Lower leg skin (tissue), 4 donors: Measurements from ENCODE around the gene OGG1. TPM values are rescaled to one million over a fixed set of nuclear protein-coding genes. Genes with fewer than 3 reads are reported as not detected.

Source experiments
- DNase-seq, 2 donors: peaks; one replicate each; pipeline ENCODE4 v3.0.0-alpha.2; 2019; ENCODE audit warnings: low spot score in 2 of 2
- H3K4me3 ChIP-seq: fragments of 200-600 bp; sonication (generic); 2 replicates; pipeline ENCODE4 v1.5.1; 2017; ENCODE audit warnings: mild to moderate bottlenecking, low read depth; ENCODE audit not compliant: poor library complexity, severe bottlenecking
- POLR2A ChIP-seq, 2 donors: fragments of 450-650 bp; IDR thresholded peaks; one replicate each; pipeline ENCODE4 v1.6.1; 2016 to 2017; ENCODE audit warnings: antibody characterized with exemption in 2 of 2, mild to moderate bottlenecking in 1 of 2, moderate library complexity in 1 of 2
- WGBS, 2 donors: methylation state at CpG; one replicate each; pipeline ENCODE4 v1.1.5; 2018; 5-methylcytosine and 5-hydroxymethylcytosine counted together
- intact Hi-C: fragments of 100-400 bp; cut with DNase I; formaldehyde crosslinking; loops from one replicate; pipeline ENCODE4 v1.15.0; 2023; ENCODE audit warnings: low total_unique reads
- total RNA-seq, 4 donors: library from RNA; depleted of rRNA; stranded (reverse); fragments of >200 nt; gene quantifications; one replicate each; pipeline ENCODE4 v1.1.0, GENCODE V29; 2016
- TF ChIP-seq, protein P1 (sequence below), 3 donors: fragments of 450-650 bp; IDR thresholded peaks; one replicate each; pipeline ENCODE4 v1.5.1; 2016; ENCODE audit warnings: antibody characterized with exemption in 3 of 3, mild to moderate bottlenecking in 3 of 3, moderate library complexity in 2 of 3

OGG1 gene
- total RNA-seq, 4 donors from 2014 or later: 7.9 to 27.2 (median 17.4) TPM

DNA sequence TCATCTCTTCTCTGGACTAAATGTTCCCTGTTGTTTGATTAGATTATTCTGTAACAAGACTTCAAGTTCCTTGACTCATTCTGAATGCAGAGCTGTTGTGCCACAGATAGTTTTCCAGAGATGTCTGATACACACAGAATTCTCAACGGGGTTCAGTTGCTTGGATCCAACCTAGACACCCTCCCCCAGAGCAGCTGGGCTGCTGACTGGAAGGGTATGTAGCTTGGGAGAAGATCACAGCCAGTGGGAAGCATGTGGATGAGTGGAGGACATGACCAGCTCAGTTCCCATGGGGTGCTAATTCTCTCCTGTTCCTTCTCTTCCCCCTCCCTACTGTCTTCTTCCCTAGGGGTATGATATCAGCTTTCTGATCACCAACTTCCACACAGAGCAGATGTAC, 53.7 kb downstream of the OGG1 start:
- intact Hi-C loops: no loop called here
- H3K4me3 ChIP-seq: no peak overlapping the region
- TF ChIP-seq POLR2A (IDR thresholded peaks at IDR 0.05): no peak
- TF ChIP-seq, protein P1, sequence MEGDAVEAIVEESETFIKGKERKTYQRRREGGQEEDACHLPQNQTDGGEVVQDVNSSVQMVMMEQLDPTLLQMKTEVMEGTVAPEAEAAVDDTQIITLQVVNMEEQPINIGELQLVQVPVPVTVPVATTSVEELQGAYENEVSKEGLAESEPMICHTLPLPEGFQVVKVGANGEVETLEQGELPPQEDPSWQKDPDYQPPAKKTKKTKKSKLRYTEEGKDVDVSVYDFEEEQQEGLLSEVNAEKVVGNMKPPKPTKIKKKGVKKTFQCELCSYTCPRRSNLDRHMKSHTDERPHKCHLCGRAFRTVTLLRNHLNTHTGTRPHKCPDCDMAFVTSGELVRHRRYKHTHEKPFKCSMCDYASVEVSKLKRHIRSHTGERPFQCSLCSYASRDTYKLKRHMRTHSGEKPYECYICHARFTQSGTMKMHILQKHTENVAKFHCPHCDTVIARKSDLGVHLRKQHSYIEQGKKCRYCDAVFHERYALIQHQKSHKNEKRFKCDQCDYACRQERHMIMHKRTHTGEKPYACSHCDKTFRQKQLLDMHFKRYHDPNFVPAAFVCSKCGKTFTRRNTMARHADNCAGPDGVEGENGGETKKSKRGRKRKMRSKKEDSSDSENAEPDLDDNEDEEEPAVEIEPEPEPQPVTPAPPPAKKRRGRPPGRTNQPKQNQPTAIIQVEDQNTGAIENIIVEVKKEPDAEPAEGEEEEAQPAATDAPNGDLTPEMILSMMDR (IDR thresholded peaks at IDR 0.05): no peak
- 77 to 90% methylated on average over 1 of the region's 1 CpG for WGBS, 2 donors
- no peak for DNase-seq

DNA sequence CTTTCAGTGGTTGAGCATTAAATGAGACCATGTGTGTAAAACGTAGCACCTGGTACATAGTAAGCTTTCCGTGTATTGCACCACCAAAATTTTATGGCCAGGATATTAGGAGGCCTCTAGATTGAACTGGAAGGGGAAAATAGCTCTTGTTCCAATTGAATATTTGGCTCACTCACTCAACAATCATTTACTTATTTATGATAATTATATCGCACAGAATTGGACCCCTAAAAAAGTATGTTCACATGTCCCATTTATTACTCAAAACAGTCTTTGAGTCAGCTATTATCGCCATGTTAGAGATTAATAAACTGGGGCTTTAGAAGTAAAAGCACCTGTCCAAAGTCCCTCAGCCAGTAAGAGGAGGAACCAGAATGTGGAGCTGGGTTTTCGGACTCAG, 55.2 kb downstream of the OGG1 start:
- TF ChIP-seq, protein P1 (IDR thresholded peaks at IDR 0.05): no peak
- TF ChIP-seq POLR2A (IDR thresholded peaks at IDR 0.05): no peak
- intact Hi-C loops: no loop called here
- no peak overlapping the region for H3K4me3 ChIP-seq
- 88 to 89% methylated on average over 5 of the region's 5 CpGs for WGBS, 2 donors
- no peak for DNase-seq

DNA sequence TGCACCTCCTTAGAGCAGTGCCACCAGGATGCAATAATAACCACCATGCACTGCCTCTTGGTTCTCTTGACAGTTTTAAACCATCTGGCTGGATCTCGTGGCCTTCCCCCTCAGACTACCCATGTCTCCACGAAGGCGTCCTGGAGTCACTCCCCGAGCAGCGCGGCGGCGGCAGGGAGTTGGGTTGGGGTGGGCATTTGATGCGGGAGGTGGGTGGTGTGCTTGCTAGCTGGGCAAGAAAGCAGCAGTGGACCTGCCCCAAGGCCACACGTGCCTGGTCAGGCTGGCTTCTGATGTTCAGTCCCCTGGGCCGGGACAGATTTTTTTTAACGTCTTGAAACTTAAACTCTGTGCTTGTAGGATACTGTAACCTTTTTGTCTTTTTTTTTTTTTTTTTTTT, 56.4 kb downstream of the OGG1 start:
- TF ChIP-seq, protein P1 (IDR thresholded peaks at IDR 0.05): no peak
- TF ChIP-seq POLR2A (IDR thresholded peaks at IDR 0.05): no peak
- intact Hi-C loops: no loop called here
- no peak overlapping the region for H3K4me3 ChIP-seq
- 84 to 91% methylated on average over 12 of the region's 12 CpGs for WGBS, 2 donors
- no peak for DNase-seq

Other genes with a start within 250 kb of the OGG1 start
- under 1 TPM in 2 of 4 donors, not detected in 2; 0.05 to 0.16 TPM for gene LHFPL4, start 196.1 kb upstream of the OGG1 start, total RNA-seq
- gene MTMR14, start 100.4 kb upstream of the OGG1 start, total RNA-seq: 10 to 100 TPM; 27.5 to 39.4 (median 34.6) TPM
- 1 to 10 TPM in 2 of 4 donors, under 1 TPM in 2; 0.54 to 1.6 (median 1.1) TPM for gene CPNE9, start 46.1 kb upstream of the OGG1 start, total RNA-seq
- gene BRPF1, start 18.2 kb upstream of the OGG1 start, total RNA-seq: 10 to 100 TPM; 20.1 to 27.2 (median 22.5) TPM
- gene CAMK1, start 20.0 kb downstream of the OGG1 start, total RNA-seq: 10 to 100 TPM in 1 of 4 donors, 1 to 10 TPM in 3; 3.1 to 10.1 (median 9.4) TPM
- 10 to 100 TPM; 42.1 to 53.2 (median 47.0) TPM for gene TADA3, start 42.5 kb downstream of the OGG1 start, total RNA-seq
- 100 to 1,000 TPM in 3 of 4 donors, 10 to 100 TPM in 1; 89.6 to 151 (median 107) TPM for gene ARPC4, start 43.1 kb downstream of the OGG1 start, total RNA-seq
- gene TTLL3, start 60.3 kb downstream of the OGG1 start, total RNA-seq: 10 to 100 TPM; 34.9 to 93.9 (median 54.3) TPM
- 10 to 100 TPM; 44.4 to 57.1 (median 50.7) TPM for gene RPUSD3, start 94.1 kb downstream of the OGG1 start, total RNA-seq
- 10 to 100 TPM in 2 of 4 donors, 1 to 10 TPM in 2; 2.8 to 23.7 (median 9.0) TPM for gene CIDEC, start 130.3 kb downstream of the OGG1 start, total RNA-seq
- gene JAGN1, start 140.7 kb downstream of the OGG1 start, total RNA-seq: 10 to 100 TPM; 39.2 to 70.6 (median 51.0) TPM
- 100 to 1,000 TPM in 1 of 4 donors, 10 to 100 TPM in 3; 71.1 to 117 (median 81.1) TPM for gene IL17RE, start 152.9 kb downstream of the OGG1 start, total RNA-seq
- gene IL17RC, start 167.1 kb downstream of the OGG1 start, total RNA-seq: 100 to 1,000 TPM in 3 of 4 donors, 10 to 100 TPM in 1; 95.5 to 155 (median 113) TPM
- 10 to 100 TPM; 16.1 to 58.8 (median 28.3) TPM for gene CRELD1, start 183.9 kb downstream of the OGG1 start, total RNA-seq
- gene PRRT3, start 202.5 kb downstream of the OGG1 start, total RNA-seq: 1 to 10 TPM; 3.2 to 6.4 (median 4.0) TPM
- gene EMC3, start 236.9 kb downstream of the OGG1 start, total RNA-seq: 100 to 1,000 TPM; 101 to 108 (median 104) TPM